ENCODE measurements around the gene SART3. TPM values are rescaled to one million over a fixed set of nuclear protein-coding genes. Genes with fewer than 3 reads are reported as not detected.

Gene SART3
- total and polyA plus RNA-seq, 4 experiments from 2014 or later: 25.9 to 112 (median 76.7) TPM

- Histone ChIP-seq H3K9me3 (ENCODE audit: control insufficient read depth in 1 of 2, low read length in 2 of 2) (no peaks in the 10 kb centered on the region), H3K4me1 (ENCODE audit: insufficient read depth, low read length) (peaks cover 65% of the 10 kb centered on the region), H3K4me3 (ENCODE audit: low read length in 2 of 2) (peak overlapping the region in 1 of 2 donors; percentile 78), H3K36me3 (ENCODE audit: insufficient read depth, low read length) (peaks cover 38% of the 10 kb centered on the region), H3K27me3 (ENCODE audit: insufficient read depth, low read length) (no peaks in the 10 kb centered on the region), H3K27ac (ENCODE audit: low read depth, low read length) (peak overlapping the region; percentile 96)
- H3K9me3 Mint-ChIP-seq: no peaks in the 10 kb centered on the region
- H3K36me3 Mint-ChIP-seq: peaks cover 36 to 70% of the 10 kb centered on the region in 2 donors
- POLR2A ChIA-PET (ENCODE audit: partially characterized antibody): interaction anchor here (0.9 to 14.6 kb wide), 5 partner anchors 53 to 241 kb away, joined by 3 to 245 read pairs (median 6); partner anchors contain the start of gene SELPLG
- no peak for DNase-seq
- CTCF ChIA-PET (ENCODE audit: partially characterized antibody): interaction anchor here (0.7 to 17.1 kb wide), 16 partner anchors 9 to 532 kb away, joined by 3 to 339 read pairs (median 4); partner anchors contain the start of gene SELPLG
- H3K4me3 Mint-ChIP-seq: peak overlapping the region in 7 of 8 donors; percentile 94 to 100 (median 100)
- intact Hi-C loops (cut with micrococcal nuclease): loop anchor here (1.0 to 10.0 kb wide), 8 partner anchors 55 to 801 kb away; partner anchors contain the start of genes PRDM4, SELPLG and USP30
- no peaks in the 10 kb centered on the region for H3K27me3 Mint-ChIP-seq
- H3K27ac Mint-ChIP-seq: peak overlapping the region; percentile 93 to 100 (median 98)
- peaks cover 36 to 81% (median 56%) of the 10 kb centered on the region in 4 donors for H3K4me1 Mint-ChIP-seq
Observed at GRCh38 chr12:108563804-108564151, 2.8 kb upstream of the SART3 start.

DNA sequence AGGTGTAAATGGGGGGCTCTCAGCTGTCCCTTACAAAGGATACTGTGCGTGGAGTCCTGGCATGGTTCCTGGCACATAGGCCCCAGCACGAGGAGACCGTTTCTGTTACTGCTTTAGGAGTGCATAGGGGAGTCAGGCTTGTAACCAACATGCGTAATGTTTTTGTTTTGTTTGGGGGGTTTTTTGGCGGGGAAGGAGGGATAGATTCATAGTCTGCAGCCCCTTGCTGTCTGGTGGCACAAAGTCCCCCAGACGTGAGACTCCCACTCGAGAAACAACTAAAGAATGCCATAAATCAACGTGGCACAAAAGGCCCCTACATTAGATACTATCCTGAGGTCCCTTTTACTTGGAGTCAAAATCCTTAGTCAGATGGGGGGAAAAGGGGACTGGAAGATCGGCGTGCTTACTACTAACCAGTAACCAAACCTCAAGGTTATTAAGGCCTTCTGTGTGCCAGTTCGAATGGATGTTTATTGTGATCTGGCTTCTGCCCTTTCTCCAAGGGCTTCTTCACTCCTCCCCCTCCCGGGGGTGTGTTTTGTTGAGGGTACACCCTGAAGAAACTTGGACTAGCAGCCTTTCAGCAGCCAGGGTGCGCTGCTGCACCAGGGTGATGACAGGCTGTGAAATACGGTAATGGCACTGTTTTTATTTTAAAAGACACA, 2.3 kb upstream of the SART3 start:
- CTCF ChIA-PET (ENCODE audit: partially characterized antibody): interaction anchor here (0.7 to 17.1 kb wide), 19 partner anchors 10 to 387 kb away, joined by 3 to 339 read pairs (median 4); partner anchors contain the start of gene SELPLG
- Histone ChIP-seq H3K4me3 (ENCODE audit: low read length in 2 of 2) (peak overlapping the region; percentile 78 to 87), H3K4me1 (ENCODE audit: insufficient read depth, low read length) (peaks cover 65% of the 10 kb centered on the region), H3K27me3 (ENCODE audit: insufficient read depth, low read length) (no peaks in the 10 kb centered on the region), H3K36me3 (ENCODE audit: insufficient read depth, low read length) (peaks cover 38% of the 10 kb centered on the region), H3K9me3 (ENCODE audit: control insufficient read depth in 1 of 2, low read length in 2 of 2) (no peaks in the 10 kb centered on the region), H3K27ac (ENCODE audit: low read depth, low read length) (peak overlapping the region; percentile 96)
- H3K4me3 Mint-ChIP-seq: peak overlapping the region; percentile 94 to 100 (median 100)
- H3K9me3 Mint-ChIP-seq: no peaks in the 10 kb centered on the region
- intact Hi-C loops (cut with micrococcal nuclease): loop anchor here (1.0 to 10.0 kb wide), 8 partner anchors 55 to 801 kb away; partner anchors contain the start of genes PRDM4, SELPLG and USP30
- peak; percentile 85 to 93 (median 87) for DNase-seq
- peaks cover 31 to 65% of the 10 kb centered on the region in 2 donors for H3K36me3 Mint-ChIP-seq
- peaks cover 33 to 79% (median 55%) of the 10 kb centered on the region in 4 donors for H3K4me1 Mint-ChIP-seq
- POLR2A ChIA-PET (ENCODE audit: partially characterized antibody): interaction anchor here (0.7 to 14.6 kb wide), 19 partner anchors 8 to 878 kb away, joined by 3 to 245 read pairs (median 6); partner anchors contain the start of genes ALKBH2, PWP1, SELPLG and SSH1
- H3K27me3 Mint-ChIP-seq: no peaks in the 10 kb centered on the region
- H3K27ac Mint-ChIP-seq: peak overlapping the region; percentile 93 to 100 (median 98)

DNA sequence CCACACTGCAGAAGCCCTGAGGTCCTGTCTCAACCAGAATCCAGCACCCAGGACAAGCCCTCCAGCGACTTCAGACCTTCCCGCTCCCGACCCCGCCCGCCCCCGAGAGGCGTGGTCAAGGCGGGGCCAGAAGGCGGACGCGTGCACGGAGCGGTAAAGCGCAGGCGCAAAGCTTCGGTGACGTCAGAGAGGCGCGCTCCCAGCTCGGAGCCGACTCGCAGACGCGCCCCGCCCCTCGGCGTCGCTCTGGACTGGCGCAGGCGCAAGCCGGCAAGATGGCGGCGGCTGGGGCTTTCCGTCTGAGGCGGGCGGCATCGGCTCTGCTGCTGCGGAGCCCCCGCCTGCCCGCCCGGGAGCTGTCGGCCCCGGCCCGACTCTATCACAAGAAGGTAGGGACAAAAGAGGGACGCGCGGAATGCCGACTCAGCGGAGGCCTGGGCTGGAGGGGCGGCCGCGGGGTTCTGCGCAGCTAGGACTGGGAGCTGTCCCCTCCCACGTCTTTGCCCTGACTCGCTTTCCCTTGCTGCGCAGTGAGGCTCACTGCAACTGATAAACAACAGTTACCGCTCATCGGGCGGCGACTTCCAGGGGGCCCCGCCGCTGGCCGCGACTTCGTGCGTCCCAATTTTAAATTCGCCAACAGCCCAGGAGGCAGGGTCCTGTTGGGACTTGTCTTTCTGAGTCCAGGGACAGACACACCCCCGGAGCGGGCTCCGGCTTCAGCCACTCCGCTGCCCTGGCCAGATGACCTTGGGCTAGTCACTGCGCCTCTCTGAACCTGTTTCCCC, 1.6 kb upstream of the SART3 start, which contains the start of gene ISCU:
ISCU (plus strand) TSS at position 249 of the 788 bp plus-strand sequence; CDS start at position 276, 27 bp downstream.
- Mint-ChIP-seq H3K27ac (peak within 1 kb of the TSS; percentile 99 to 100 (median 100)), H3K27me3 (no peaks in the 10 kb centered on the region), H3K36me3 (peaks cover 26 to 60% of the 10 kb centered on the region in 2 donors), H3K9me3 (no peaks in the 10 kb centered on the region), H3K4me3 (peak within 1 kb of the TSS; percentile 100), H3K4me1 (peaks cover 34 to 79% (median 54%) of the 10 kb centered on the region in 4 donors)
- Histone ChIP-seq H3K9me3 (ENCODE audit: control insufficient read depth in 1 of 2, low read length in 2 of 2) (no peaks in the 10 kb centered on the region), H3K27me3 (ENCODE audit: insufficient read depth, low read length) (no peaks in the 10 kb centered on the region), H3K4me1 (ENCODE audit: insufficient read depth, low read length) (peaks cover 65% of the 10 kb centered on the region), H3K36me3 (ENCODE audit: insufficient read depth, low read length) (peaks cover 34% of the 10 kb centered on the region), H3K4me3 (ENCODE audit: low read length in 2 of 2) (peak within 1 kb of the TSS; percentile 87 to 90), H3K27ac (ENCODE audit: low read depth, low read length) (peak within 1 kb of the TSS; percentile 96)
- intact Hi-C loops (cut with micrococcal nuclease): loop anchor here (1.0 to 10.0 kb wide), 10 partner anchors 56 to 800 kb away; partner anchors contain the start of genes ALKBH2, PRDM4, SELPLG and SSH1
- ChIA-PET POLR2A (ENCODE audit: partially characterized antibody) (interaction anchor here (0.6 to 14.6 kb wide), 25 partner anchors 8 to 877 kb away, joined by 3 to 245 read pairs (median 5); partner anchors contain the start of genes ALKBH2, FICD, PWP1 and SELPLG), CTCF (ENCODE audit: partially characterized antibody) (interaction anchor here (0.8 to 17.1 kb wide), 11 partner anchors 10 to 240 kb away, joined by 3 to 339 read pairs (median 4); no protein-coding TSS in a partner anchor)
- peak; percentile 97 to 100 (median 99) for DNase-seq

DNA sequence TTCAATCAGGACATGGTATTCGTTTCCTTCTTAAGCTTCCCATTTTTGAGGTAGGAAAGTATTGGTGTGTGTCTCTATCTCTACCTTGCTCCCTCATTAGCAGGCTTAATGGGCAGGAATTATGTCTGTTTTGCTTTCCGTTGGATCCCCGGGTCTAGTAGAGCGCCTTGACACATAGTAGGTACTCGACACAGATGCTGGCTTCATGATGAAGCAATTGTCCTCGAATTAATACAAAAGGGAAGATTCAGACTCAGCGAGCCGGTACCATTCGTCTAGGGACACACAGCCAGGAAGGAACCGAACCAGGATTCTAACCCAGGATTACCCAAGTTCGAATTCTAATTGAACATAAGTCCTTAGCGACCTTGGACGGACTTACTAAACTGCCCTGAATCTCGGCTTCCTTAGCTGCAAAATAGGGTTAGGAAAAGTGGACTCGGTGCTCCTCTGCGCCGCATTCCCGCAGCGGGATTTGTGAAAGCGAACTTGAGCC, 927 bp upstream of the SART3 start:
- ChIA-PET CTCF (ENCODE audit: partially characterized antibody) (interaction anchor here (1.0 to 17.1 kb wide), 11 partner anchors 11 to 240 kb away, joined by 3 to 339 read pairs (median 5); no protein-coding TSS in a partner anchor), POLR2A (ENCODE audit: partially characterized antibody) (interaction anchor here (0.6 to 14.6 kb wide), 26 partner anchors 12 to 877 kb away, joined by 3 to 245 read pairs (median 6); partner anchors contain the start of genes ALKBH2, FICD, PWP1 and SELPLG)
- Mint-ChIP-seq H3K27ac (peak overlapping the region; percentile 99 to 100 (median 100)), H3K4me3 (peak overlapping the region; percentile 100), H3K4me1 (peaks cover 37 to 78% (median 53%) of the 10 kb centered on the region in 4 donors), H3K9me3 (no peaks in the 10 kb centered on the region), H3K27me3 (no peaks in the 10 kb centered on the region), H3K36me3 (peaks cover 23 to 57% of the 10 kb centered on the region in 2 donors)
- H3K9me3 ChIP-seq (ENCODE audit: control insufficient read depth in 1 of 2, low read length in 2 of 2): no peaks in the 10 kb centered on the region
- no peaks in the 10 kb centered on the region for H3K27me3 ChIP-seq (ENCODE audit: insufficient read depth, low read length)
- H3K27ac ChIP-seq (ENCODE audit: low read depth, low read length): peak overlapping the region; percentile 96
- peaks cover 28% of the 10 kb centered on the region for H3K36me3 ChIP-seq (ENCODE audit: insufficient read depth, low read length)
- no peak for DNase-seq
- peaks cover 67% of the 10 kb centered on the region for H3K4me1 ChIP-seq (ENCODE audit: insufficient read depth, low read length)
- peak overlapping the region; percentile 85 to 90 for H3K4me3 ChIP-seq (ENCODE audit: low read length in 2 of 2)
- intact Hi-C loops (cut with micrococcal nuclease): loop anchor here (1.0 to 10.0 kb wide), 9 partner anchors 47 to 915 kb away; partner anchors contain the start of genes ALKBH2, CORO1C, FICD and KCTD10

DNA sequence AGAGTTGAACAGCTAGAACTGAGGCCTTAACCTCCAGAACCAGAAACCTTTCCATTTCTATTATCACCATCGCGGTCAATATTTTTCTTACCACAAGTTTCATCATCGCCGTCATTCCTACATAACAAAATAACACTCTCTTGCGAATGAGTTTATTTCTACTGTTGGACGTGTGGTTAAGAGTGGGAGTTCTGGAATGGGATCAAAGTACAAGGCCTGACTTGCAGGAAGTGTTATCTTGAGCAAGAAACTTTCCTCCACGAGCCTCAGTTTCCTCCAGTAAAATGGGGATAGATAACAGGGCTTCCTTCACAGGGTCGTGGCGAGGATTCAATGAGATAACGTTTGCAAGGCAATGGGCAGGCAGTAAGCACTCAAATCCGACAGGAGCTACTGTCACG, 652 bp downstream of the SART3 start:
- intact Hi-C loops (cut with micrococcal nuclease): loop anchor here (2.0 to 10.0 kb wide), 3 partner anchors 594 to 916 kb away; partner anchors contain the start of genes KCTD10, PRDM4 and UBE3B
- peak overlapping the region; percentile 85 to 90 for H3K4me3 ChIP-seq (ENCODE audit: low read length in 2 of 2)
- H3K27me3 Mint-ChIP-seq: no peaks in the 10 kb centered on the region
- peaks cover 8 to 53% of the 10 kb centered on the region in 2 donors for H3K36me3 Mint-ChIP-seq
- H3K4me3 Mint-ChIP-seq: peak overlapping the region; percentile 100
- ChIA-PET POLR2A (ENCODE audit: partially characterized antibody) (interaction anchor here (0.8 to 14.6 kb wide), 17 partner anchors 9 to 535 kb away, joined by 3 to 245 read pairs (median 5); partner anchors contain the start of genes FICD, SELPLG, SSH1 and USP30), CTCF (ENCODE audit: partially characterized antibody) (interaction anchor here (1.0 to 17.1 kb wide), 6 partner anchors 10 to 494 kb away, joined by 3 to 339 read pairs (median 4); no protein-coding TSS in a partner anchor)
- peak overlapping the region; percentile 99 to 100 (median 100) for H3K27ac Mint-ChIP-seq
- peaks cover 38 to 79% (median 55%) of the 10 kb centered on the region in 4 donors for H3K4me1 Mint-ChIP-seq
- no peaks in the 10 kb centered on the region for H3K9me3 Mint-ChIP-seq
- peak overlapping the region; percentile 96 for H3K27ac ChIP-seq (ENCODE audit: low read depth, low read length)
- no peaks in the 10 kb centered on the region for H3K9me3 ChIP-seq (ENCODE audit: control insufficient read depth in 1 of 2, low read length in 2 of 2)
- peaks cover 13% of the 10 kb centered on the region for H3K36me3 ChIP-seq (ENCODE audit: insufficient read depth, low read length)
- no peaks in the 10 kb centered on the region for H3K27me3 ChIP-seq (ENCODE audit: insufficient read depth, low read length)
- H3K4me1 ChIP-seq (ENCODE audit: insufficient read depth, low read length): peaks cover 71% of the 10 kb centered on the region
- no peak for DNase-seq

- Histone ChIP-seq H3K9me3 (ENCODE audit: control insufficient read depth in 1 of 2, low read length in 2 of 2) (no peaks in the 10 kb centered on the region), H3K4me3 (ENCODE audit: low read length in 2 of 2) (peak overlapping the region; percentile 85 to 90), H3K4me1 (ENCODE audit: insufficient read depth, low read length) (peaks cover 76% of the 10 kb centered on the region), H3K27ac (ENCODE audit: low read depth, low read length) (peak overlapping the region; percentile 96), H3K27me3 (ENCODE audit: insufficient read depth, low read length) (no peaks in the 10 kb centered on the region), H3K36me3 (ENCODE audit: insufficient read depth, low read length) (peaks cover 8% of the 10 kb centered on the region)
- intact Hi-C loops (cut with micrococcal nuclease): loop anchor here (2.0 to 10.0 kb wide), 3 partner anchors 595 to 917 kb away; partner anchors contain the start of genes KCTD10, PRDM4 and UBE3B
- H3K27me3 Mint-ChIP-seq: no peaks in the 10 kb centered on the region
- H3K36me3 Mint-ChIP-seq: peaks cover 6 to 56% of the 10 kb centered on the region in 2 donors
- no peak for DNase-seq
- H3K4me1 Mint-ChIP-seq: peaks cover 41 to 84% (median 59%) of the 10 kb centered on the region in 4 donors
- ChIA-PET CTCF (ENCODE audit: partially characterized antibody) (interaction anchor here (3.1 to 17.1 kb wide), 2 partner anchors 57 to 105 kb away, joined by 12 to 339 read pairs; no protein-coding TSS in a partner anchor), POLR2A (ENCODE audit: partially characterized antibody) (interaction anchor here (2.4 to 14.6 kb wide), 3 partner anchors 10 to 74 kb away, joined by 11 to 245 read pairs (median 135); partner anchors contain the start of gene SELPLG)
- H3K4me3 Mint-ChIP-seq: peak overlapping the region; percentile 100
- peak overlapping the region; percentile 99 to 100 (median 100) for H3K27ac Mint-ChIP-seq
- no peaks in the 10 kb centered on the region for H3K9me3 Mint-ChIP-seq
Observed at GRCh38 chr12:108559748-108560147, 1.2 kb downstream of the SART3 start.

Data from CD4-positive, alpha-beta memory T cell (primary cell).